Peyer's patch (tissue), 4 donors: ENCODE results near the gene BICD1.

Experiments used
- POLR2A ChIP-seq, 2 donors: fragments of 450-650 bp; IDR thresholded peaks; one replicate each; pipeline ENCODE4 v1.5.1; 2017; ENCODE audit warnings: antibody characterized with exemption in 2 of 2, mild to moderate bottlenecking in 2 of 2, moderate library complexity in 2 of 2
- TF ChIP-seq, protein P1 (sequence below), 6 experiments: fragments of 450-650 bp in 4 of 6; fragments of 200-600 bp in 2 of 6; sonication (generic) in 1 of 6; IDR thresholded peaks; one replicate each; pipeline ENCODE4 v1.5.1; 2017 to 2019; ENCODE audit warnings: antibody characterized with exemption in 6 of 6, mild to moderate bottlenecking in 3 of 6, moderate library complexity in 1 of 6

DNA sequence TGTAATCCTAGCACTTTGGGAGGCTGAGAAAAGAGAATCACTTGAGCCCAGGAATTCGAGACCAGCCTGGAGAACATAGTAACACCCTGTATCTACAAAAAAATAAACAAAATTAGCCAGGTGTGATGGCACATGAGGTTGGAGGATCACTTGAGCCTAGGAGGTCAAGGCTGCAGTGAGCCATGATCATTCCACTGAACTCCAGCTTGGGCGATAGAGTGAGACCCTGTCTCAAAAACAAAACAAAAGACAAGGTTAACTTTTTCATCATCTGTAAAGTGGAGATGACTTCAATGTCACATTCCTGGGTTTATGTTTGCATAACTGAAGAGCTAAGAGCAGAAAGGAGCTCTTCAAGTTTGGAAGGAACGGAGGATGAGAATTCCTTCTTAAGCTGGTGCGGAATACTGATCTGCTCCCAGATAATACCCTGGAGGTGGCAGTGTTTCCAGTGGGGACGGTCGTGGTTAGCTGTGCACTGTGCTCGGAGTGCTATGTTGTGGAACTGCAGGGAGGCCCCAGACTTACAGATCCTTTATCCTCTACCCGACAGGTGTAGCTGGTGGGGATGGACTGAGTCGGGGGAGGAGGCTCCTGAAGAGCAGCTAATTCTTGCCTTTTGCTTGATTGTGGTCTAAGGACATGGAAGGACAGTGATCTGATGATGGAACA lies 22.5 kb upstream of the BICD1 start:
- TF ChIP-seq, protein P1, sequence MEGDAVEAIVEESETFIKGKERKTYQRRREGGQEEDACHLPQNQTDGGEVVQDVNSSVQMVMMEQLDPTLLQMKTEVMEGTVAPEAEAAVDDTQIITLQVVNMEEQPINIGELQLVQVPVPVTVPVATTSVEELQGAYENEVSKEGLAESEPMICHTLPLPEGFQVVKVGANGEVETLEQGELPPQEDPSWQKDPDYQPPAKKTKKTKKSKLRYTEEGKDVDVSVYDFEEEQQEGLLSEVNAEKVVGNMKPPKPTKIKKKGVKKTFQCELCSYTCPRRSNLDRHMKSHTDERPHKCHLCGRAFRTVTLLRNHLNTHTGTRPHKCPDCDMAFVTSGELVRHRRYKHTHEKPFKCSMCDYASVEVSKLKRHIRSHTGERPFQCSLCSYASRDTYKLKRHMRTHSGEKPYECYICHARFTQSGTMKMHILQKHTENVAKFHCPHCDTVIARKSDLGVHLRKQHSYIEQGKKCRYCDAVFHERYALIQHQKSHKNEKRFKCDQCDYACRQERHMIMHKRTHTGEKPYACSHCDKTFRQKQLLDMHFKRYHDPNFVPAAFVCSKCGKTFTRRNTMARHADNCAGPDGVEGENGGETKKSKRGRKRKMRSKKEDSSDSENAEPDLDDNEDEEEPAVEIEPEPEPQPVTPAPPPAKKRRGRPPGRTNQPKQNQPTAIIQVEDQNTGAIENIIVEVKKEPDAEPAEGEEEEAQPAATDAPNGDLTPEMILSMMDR (IDR thresholded peaks at IDR 0.05), result no peak
- TF ChIP-seq POLR2A (IDR thresholded peaks at IDR 0.05), result no peak
